Chondrocyte (in vitro differentiated cells): ENCODE results near the gene LAMC3. TPM values are rescaled to one million over a fixed set of nuclear protein-coding genes. Genes with fewer than 3 reads are reported as not detected.
"Not testable (repeated sequence)": the region's sequence is repeated elsewhere in the genome, so short reads cannot be mapped to it uniquely, and the experiment has no call there.

Experiments
- DNase-seq: peaks from one replicate; pipeline ENCODE4 v3.0.0; 2021; ENCODE audit warnings: mixed read lengths, low spot score
- H3K27ac Mint-ChIP-seq: one replicate; pipeline ENCODE4 v1.8.0; 2021; ENCODE audit warnings: mild to moderate bottlenecking, moderate library complexity, mixed read lengths; ENCODE audit not compliant: unreplicated experiment
- H3K27me3 Mint-ChIP-seq: 2 replicates; pipeline ENCODE4 v1.8.0; 2021; ENCODE audit warnings: low read depth, mixed read lengths
- H3K36me3 Mint-ChIP-seq: 2 replicates; pipeline ENCODE4 v1.8.0; 2021; ENCODE audit warnings: low read depth, mixed read lengths
- H3K4me1 Mint-ChIP-seq: 2 replicates; pipeline ENCODE4 v1.8.0; 2021; ENCODE audit warnings: low read depth, mild to moderate bottlenecking, mixed read lengths
- H3K4me3 Mint-ChIP-seq: one replicate; pipeline ENCODE4 v1.8.0; 2021; ENCODE audit warnings: mild to moderate bottlenecking, moderate library complexity, mixed read lengths; ENCODE audit not compliant: unreplicated experiment
- H3K9me3 Mint-ChIP-seq: 2 replicates; pipeline ENCODE4 v1.8.0; 2021; ENCODE audit warnings: low read depth, mixed read lengths
- total RNA-seq: library from RNA; stranded (reverse); gene quantifications from 3 replicates; pipeline ENCODE4 v1.2.1, GENCODE V29; 2021
- TF ChIP-seq, protein P1 (sequence below): fragments of 200-600 bp; sonication (generic); IDR thresholded peaks from 2 replicates; pipeline ENCODE4 v1.5.0; 2021; ENCODE audit warnings: antibody characterized with exemption, mild to moderate bottlenecking, moderate library complexity

The LAMC3 gene
- total RNA-seq, 1 donor from 2014 or later = 1.2 TPM

DNA sequence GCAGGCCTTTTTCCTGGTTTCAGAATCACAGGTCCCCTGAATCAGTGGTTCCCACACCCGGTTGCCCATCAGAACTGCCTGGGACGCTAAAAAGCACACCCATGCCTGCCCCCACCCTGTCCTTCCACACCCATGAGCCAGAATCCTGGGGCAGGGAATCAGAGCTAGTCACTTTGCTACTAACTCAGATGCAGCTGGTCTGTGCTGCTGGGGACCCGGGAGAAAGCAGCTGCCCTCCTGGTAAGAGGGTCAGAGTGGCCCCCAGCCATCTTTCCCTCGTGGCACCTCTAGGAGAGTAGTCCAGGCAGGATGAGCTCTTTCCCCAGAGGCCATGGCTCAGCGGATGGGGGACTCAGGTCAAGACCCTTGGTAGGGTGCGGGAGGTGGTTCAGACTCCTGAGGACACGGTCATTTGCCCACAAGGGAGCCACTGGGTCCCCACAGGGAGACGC is 105.1 kb downstream of the LAMC3 start:
- Mint-ChIP-seq H3K27ac (no peak overlapping the region), H3K27me3 (no peaks in the 10 kb centered on the region), H3K36me3 (no peaks in the 10 kb centered on the region), H3K9me3 (no peaks in the 10 kb centered on the region), H3K4me1 (peaks cover 22% of the 10 kb centered on the region), H3K4me3 (no peak overlapping the region)
- peak; percentile 83 for DNase-seq
- TF ChIP-seq, protein P1, sequence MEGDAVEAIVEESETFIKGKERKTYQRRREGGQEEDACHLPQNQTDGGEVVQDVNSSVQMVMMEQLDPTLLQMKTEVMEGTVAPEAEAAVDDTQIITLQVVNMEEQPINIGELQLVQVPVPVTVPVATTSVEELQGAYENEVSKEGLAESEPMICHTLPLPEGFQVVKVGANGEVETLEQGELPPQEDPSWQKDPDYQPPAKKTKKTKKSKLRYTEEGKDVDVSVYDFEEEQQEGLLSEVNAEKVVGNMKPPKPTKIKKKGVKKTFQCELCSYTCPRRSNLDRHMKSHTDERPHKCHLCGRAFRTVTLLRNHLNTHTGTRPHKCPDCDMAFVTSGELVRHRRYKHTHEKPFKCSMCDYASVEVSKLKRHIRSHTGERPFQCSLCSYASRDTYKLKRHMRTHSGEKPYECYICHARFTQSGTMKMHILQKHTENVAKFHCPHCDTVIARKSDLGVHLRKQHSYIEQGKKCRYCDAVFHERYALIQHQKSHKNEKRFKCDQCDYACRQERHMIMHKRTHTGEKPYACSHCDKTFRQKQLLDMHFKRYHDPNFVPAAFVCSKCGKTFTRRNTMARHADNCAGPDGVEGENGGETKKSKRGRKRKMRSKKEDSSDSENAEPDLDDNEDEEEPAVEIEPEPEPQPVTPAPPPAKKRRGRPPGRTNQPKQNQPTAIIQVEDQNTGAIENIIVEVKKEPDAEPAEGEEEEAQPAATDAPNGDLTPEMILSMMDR = no peak

DNA sequence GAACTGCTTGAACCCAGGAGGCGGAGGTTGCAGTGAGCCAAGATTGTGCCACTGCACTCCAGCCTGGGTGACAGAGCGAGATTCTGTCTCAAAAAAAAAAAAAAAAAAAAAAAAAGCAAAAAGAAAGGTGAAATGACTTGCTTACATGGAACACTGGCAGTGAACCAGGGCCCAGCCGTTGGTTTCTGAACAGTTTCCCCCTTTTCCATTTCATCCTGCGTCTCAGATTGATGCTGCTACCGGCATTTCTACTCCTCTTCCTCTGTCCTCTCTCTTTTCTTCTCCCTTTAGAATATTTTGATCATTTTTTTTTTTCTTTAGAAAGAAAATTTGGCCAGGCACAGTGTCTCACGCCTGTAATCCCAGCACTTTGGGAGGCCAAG is 106.4 kb downstream of the LAMC3 start:
- not testable (repeated sequence) for DNase-seq, H3K4me3 Mint-ChIP-seq, H3K36me3 Mint-ChIP-seq, H3K27me3 Mint-ChIP-seq, H3K27ac Mint-ChIP-seq, H3K9me3 Mint-ChIP-seq
- peaks cover 22% of the 10 kb centered on the region for H3K4me1 Mint-ChIP-seq

DNA sequence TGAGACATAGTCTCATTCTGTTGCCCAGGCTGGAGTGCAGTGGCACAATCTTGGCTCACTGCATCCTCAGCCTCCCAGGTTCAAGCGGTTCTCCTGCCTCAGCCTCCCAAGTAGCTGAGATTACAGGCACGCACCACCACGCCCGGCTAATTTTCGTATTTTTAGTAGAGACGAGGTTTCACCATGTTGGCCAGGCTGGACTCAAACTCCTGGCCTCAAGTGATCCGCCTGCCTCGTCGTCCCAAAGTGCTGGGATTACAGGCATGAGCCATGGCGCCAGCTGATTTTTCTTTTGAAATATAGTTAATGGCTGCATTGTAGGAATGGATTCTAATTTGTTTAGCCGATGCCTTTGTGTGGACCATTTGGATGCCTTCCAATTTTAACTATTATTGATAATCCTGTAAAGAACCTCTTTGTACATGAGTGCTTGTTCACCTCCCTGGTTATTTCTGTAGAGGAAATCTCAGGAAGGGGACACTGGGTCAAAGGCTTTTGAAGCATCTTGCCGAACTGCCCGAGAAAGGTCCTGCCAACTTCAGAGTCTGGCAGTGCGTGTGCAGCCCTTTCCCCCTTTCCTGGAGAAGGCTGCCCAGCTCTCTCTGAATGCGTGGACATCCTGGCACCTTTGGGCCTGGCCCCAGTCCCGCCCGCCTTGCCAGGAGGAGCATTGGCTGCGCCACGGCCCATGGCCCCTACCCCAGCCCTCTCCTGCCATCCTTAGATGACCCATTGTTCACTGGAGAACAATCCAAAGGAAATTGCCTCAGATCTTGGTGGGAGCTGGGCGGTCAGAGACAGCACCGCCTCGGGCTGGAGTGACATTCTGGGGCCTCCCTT is 107.5 kb downstream of the LAMC3 start:
- Mint-ChIP-seq H3K4me1 (peaks cover 18% of the 10 kb centered on the region), H3K4me3 (no peak overlapping the region), H3K27me3 (no peaks in the 10 kb centered on the region), H3K9me3 (no peaks in the 10 kb centered on the region), H3K27ac (no peak overlapping the region), H3K36me3 (peaks cover 2% of the 10 kb centered on the region)
- DNase-seq = peak; percentile 75
- TF ChIP-seq, protein P1 = no peak

DNA sequence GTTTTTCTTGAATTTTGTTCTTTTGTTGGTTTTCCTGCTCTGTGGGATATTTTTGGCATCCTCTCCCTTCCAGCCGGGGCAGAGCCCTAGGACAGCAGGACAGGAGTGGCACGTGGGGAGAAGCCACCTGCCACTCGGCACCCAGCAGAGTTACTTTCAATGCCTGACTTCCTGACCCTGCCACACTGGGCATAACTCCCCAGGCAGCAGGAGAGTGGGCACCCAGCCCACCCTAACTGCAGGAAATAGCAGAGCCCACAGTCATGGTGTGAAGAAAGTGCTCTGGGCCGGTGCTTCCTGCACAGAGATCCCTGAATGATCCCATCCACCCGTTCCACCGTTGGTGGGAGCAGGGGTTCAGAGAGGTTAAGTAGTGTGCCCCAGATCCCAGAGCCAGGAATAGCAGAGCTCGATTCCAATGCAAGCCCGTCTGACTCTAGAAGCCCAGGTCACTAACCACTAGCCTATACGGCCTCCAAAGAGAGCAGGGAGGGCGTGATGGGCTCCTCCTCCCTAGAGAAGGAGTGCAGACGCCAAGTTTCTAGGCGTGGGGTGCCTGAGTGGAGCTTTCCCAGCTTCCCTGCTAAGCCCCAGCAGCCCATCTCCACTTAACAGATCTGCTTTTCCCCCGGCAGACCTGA is 108.3 kb downstream of the LAMC3 start:
- no peaks in the 10 kb centered on the region for H3K9me3 Mint-ChIP-seq
- no peaks in the 10 kb centered on the region for H3K27me3 Mint-ChIP-seq
- H3K27ac Mint-ChIP-seq = peak overlapping the region; percentile 77
- H3K4me3 Mint-ChIP-seq = no peak overlapping the region
- H3K4me1 Mint-ChIP-seq = peaks cover 17% of the 10 kb centered on the region
- TF ChIP-seq, protein P1 = no peak
- peak; percentile 59 for DNase-seq
- H3K36me3 Mint-ChIP-seq = peaks cover 2% of the 10 kb centered on the region

DNA sequence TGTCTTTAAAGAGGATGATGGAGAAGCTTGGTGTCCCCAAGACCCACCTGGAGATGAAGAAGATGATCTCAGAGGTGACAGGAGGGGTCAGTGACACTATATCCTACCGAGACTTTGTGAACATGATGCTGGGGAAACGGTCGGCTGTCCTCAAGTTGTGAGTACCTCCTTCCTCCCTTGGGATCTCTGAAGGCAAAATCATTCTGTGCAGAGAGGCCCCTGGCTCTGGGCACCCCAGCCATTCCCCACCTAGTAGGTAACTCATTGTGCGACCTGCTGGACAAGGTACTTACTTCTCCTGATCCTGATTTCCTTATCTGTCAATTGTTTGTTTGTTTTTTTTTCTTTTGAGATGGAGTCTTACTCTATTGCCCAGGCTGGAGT is 108.8 kb downstream of the LAMC3 start:
- H3K27ac Mint-ChIP-seq = no peak overlapping the region
- DNase-seq = peak; percentile 25
- H3K36me3 Mint-ChIP-seq = peaks cover 2% of the 10 kb centered on the region
- TF ChIP-seq, protein P1 = no peak
- H3K9me3 Mint-ChIP-seq = no peaks in the 10 kb centered on the region
- no peak overlapping the region for H3K4me3 Mint-ChIP-seq
- peaks cover 12% of the 10 kb centered on the region for H3K4me1 Mint-ChIP-seq
- no peaks in the 10 kb centered on the region for H3K27me3 Mint-ChIP-seq
